Effector CD8-positive, alpha-beta T cell (primary cell): ENCODE results near the gene PRLR.

Experiments used
- DNase-seq: peaks from one replicate; lab custom pipeline; 2025; lab: John Stamatoyannopoulos, UW

The PRLR gene

DNA sequence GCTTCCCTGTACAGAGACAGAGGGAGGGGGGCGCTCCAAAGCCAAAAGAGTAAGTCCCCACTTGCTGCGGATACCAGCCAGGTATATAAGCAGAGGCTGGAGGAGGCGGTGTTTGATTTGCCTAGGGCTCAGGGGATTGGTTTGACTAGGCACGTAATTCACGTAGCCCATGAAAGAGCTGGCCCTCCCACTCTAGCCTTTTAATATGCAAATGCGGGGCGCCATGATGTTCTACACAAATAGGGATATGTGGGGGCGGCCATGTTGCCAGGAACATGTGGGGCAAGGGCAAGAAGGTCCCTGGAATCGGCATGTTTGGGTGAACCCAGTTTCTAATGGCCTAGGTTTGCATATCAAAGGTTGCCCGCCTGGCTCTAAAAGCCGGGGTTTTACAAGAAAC lies 3.3 kb upstream of the PRLR start:
- DNase-seq: no peak

DNA sequence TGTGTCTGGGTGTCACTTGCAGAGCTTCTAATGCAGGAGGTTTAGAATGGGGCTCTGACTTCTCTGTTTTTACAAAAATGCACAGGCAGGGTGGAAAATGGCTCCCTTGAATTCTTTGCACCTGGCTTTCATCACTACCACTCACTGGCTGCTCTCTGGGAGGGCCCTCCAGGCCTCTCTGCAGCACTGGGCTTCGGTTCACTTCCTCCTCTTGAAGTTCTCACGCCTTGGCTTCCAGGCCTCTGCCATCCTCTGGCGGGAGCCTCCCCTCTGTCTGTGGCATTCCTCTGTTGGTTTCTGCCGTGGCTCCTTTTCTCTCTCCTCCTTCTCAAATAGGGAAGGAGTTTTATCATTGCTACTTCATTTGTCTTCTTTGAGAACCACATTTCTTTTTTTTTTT lies 2.8 kb upstream of the PRLR start:
- DNase-seq: no peak

DNA sequence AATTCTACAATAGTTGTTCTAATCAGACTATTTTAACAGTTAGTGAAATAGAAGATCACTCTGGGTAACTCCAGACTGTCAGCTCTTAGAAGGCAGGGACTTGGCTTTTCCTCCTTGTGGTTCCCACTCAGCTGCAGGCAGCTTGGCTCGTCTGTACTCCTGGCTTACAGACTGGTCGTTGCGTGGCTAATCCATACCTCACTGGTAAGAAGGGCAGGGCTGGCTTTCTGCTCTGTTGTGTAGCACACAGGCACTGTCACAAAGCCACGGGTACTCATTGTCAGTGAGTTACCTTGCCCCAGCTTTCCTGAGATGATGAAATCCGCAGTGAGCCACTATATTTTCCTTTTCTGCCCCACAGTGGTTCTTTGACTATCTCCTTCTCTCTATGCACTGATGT lies 1.8 kb upstream of the PRLR start:
- DNase-seq: no peak

- no peak for DNase-seq
These were observed 930 bp downstream of the PRLR start for GRCh38 chr5:35229076-35230037.

DNA sequence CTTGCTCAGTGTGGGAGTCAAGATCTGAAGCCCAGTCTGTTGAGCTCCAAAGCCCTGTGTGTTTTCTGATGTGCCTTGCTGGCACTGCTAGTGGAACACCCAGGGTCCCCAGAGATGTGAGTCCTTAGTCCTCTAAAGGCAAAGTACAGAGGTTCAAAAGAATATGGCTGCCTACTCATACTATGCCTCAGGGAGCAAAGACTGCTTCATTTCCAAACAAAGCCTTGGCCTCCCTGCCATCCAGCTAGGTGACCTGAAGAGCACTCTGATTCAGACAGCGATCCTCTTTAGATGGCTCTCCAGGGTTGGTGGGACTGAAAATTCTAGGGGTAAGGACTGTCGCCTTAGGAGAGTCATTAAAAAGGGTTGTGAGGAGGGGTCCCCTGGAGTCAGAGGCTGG lies 2.0 kb downstream of the PRLR start:
- DNase-seq: no peak

- DNase-seq: no peak
These were observed 2.6 kb downstream of the PRLR start for GRCh38 chr5:35227720-35228119.

DNA sequence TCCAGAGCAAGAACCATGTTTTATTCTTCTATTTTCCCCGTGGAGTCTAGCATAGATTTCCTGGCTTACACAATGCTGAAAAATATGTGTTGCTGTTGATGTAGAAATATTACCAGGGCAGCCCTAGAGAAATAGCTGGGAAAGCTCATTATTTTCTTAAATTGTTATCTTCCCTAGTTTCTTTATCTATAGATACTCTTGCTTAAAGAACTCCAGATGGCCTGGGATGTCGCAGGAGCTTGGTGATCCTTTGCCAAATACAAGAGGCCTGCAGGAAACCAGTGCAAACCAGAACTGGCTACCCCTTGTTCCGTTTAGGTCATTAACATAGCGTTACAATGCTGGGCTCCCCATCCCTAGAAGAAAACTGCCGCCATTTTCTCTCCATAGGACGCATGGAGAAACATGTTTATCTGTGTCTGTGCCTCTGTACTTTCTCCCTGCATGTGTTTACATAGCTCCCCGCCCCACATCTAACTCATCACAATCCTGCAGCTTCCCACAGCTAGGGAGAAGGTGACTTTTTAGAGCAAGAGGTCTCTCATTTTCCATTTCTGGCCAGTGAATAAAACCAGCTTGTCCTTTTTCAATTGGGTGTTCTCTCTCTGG lies 6.4 kb downstream of the PRLR start:
- DNase-seq: no peak

DNA sequence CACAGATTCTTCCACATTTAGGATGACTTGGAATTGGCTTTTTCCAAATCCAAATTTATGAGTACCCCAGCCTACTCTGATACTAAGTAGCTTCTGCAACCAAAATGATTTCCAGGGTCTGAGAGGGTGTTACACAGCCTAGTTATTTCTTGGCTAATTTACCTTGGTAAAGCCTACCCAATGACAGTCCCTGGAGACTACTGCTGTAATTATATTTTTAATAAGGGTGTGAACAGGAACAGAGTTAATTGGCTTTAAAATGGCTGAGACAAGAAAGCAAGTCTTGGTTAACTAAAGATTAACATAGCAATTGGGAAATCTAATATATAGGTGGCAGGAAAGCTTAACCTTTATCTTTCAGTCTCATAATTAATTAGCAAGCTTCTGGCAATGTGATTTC lies 9.3 kb downstream of the PRLR start:
- no peak for DNase-seq

DNA sequence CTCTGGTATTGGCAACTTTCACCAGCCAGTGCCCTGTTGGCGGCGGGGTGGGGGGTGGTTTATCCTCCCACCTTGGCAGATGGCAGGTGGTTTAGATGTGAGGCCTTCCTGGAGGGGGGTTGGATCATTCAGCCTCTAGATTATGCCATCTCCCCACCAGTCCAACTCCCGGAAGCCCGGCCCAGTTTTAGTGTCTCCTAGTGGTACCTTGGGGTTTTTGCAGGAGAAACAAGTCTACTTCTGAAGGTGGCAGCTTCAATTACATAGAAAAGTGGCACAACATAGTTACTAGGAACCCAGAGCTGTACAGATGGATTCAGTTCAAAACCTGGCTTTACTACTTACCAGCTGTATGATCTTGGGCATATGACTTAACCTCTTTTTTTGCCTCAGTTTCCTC lies 11.3 kb downstream of the PRLR start:
- DNase-seq: no peak

DNA sequence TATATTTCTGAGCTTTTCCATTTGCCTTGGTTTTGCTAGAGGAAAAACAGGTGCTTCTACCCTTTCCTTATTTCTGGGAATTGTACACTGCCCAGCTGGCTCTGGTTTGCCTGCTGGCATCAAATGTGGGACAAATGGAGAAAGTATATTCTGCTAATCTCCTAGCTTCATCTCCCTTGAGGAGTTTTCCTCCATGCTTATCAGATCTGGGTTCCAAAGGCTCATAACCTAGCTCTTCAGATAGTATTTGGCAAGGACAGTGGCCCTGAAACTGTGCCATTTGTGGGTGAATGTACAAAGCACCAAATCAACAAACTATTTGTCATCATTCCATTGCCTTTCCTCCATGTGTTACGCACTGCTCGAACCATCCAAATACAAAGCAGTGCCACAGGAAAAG lies 16.2 kb downstream of the PRLR start:
- no peak for DNase-seq

DNA sequence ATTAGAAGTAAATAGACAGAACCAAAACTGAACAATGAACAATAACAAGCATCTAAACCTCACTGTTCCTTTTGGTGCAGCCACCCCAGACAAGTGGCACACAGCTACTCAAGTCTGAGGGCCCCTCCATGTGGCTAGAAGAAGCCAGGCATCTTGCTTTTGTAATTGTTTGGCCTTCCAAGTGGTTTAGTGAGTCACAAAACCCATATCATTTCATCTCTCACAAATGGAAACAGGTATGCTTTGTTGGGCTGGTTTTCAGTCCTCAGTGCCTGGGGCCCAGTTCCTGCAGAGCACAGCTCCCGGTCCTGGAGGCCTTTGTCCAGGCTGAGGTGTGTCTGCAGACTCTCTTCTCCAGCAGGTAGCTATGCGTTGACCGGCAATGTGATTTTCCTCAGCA lies 16.7 kb downstream of the PRLR start:
- DNase-seq: no peak

DNA sequence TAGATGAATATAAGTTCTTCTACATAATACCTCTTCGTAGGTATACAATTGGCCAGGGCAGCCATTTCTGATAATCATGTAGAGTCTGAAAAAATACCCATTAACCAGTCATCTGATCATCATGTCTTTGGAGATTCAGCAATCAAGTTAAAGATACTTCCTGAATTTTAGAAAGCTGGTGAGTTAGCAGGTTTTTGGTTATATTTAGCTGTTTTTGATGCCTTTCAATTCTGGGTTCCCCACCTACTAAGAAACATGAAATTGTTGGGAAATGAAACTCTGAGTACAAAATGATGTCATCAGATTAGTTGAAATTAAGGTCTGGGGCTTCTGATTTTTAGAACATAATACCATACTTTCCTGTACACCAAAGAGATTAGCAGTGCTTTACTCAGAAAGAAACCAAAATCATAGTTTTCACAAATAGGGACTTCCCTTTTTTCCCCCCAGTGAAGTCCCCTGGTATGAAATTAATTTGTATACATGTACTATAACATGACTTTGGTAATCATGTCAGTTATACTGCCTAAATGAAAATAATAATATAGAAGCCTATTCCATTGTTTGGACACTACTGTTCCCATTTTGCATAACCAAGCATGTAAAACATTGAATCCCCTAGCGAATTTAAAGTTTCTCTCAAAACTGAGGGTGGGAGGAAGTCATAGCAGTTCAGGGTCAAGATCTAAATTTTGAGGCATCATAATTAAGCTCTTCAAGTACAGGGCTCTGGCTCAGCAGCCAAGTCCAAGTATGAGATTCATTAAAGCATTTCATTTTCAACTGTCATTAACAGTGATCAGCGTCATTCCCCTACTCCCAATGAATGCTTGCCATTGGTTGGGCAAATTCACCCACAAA lies 17.9 kb downstream of the PRLR start:
- DNase-seq: no peak

DNA sequence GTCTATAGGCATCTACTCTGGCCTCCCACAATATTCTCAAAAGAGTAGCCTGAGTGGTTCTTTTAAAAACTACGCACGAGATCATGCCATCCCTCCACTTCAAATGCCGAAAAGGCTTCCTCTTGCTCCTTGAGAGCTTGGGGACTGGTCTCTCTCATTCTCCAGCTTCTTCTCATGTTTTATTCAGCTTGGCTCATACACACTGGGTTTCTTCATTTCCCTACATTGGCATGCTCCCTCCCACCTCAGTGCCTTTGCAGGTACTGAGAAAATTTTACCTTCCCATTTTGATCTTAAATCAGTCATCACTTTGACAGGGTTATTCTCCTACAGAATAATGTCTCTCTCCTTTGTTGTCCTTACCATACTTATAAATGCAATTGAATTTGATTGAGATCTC lies 20.4 kb downstream of the PRLR start:
- no peak for DNase-seq

DNA sequence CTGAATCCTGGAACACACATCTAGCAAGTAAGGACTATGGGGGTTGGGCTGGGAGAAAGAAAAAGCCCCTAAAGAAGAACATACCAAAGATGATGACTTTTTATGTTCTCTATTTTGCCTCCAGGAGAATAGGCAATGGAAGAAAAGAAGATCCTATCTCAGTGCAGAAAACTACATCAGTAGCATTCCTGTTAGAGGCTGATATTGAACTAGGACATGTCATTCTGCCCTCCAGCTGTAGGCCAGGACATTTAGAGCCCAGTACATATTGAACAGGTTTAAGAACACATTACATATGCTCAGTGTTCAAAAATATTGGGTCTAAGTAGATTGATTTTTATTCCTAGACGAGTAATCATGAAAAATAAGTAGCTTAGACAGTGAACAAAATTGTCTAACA lies 24.7 kb downstream of the PRLR start:
- DNase-seq: no peak

DNA sequence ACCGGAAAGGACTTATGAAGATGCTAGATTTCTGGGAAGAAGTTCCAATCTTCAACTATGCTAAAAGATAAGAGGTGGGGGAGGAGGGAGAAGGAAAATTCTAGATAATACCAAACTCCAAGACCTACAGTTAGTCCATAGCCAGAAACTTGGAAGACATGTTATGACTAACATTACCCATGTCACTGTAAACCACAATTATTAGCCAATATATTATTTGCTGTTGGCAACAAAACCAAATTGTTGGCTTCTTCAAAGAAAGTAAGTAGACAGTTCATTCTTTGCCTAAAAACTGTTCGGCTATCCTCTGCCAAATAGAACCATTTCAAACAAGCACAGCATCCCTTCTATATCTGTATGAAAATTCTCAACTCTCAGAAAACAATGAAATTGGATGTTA lies 25.1 kb downstream of the PRLR start:
- DNase-seq: no peak

DNA sequence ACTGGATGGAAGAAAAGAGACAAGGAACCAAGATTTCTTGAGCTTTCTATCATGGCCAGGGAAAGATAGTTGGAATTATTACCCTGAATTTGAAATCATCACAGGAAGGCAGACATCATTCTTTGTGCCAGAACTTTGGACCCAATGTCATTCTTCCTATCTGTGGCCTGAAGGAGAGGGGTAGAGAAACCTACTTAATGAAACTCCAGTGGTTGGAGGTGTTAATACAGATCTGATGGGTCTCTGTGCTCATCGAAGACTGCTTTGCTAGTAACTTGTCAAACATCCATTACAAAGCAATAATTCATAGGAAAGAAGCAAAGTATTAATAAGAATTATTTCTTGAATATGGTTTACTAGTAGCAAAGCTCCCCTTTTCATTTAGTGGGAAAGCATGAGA lies 26.9 kb downstream of the PRLR start:
- no peak for DNase-seq

GRCh38 chr5:35202319-35203111 lies 27.8 kb downstream of the PRLR start:
- DNase-seq: no peak

DNA sequence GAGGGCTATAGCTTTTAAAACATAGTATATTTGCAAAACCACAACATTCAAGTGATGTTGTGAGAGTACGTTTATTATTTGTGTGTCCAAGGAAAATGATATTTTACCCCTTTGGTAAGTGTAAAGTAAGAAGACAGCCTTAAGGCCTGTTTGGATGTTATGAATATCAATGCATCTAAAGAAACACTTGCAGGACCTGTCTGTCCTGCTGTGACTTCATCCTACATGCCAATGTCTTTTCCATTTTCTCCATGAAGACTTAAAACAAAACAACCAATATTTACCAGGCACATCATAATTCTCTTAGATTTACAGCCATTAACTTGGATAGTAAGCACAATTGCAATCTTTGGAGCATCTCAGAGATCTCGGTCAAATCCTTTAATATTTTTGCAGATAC lies 29.0 kb downstream of the PRLR start:
- DNase-seq: no peak

- DNase-seq: no peak
These were observed 30.4 kb downstream of the PRLR start for GRCh38 chr5:35199886-35200285.

- no peak for DNase-seq
These were observed 31.6 kb downstream of the PRLR start for GRCh38 chr5:35198686-35199085.

GRCh38 chr5:35198075-35198474 lies 32.2 kb downstream of the PRLR start:
- no peak for DNase-seq

- no peak for DNase-seq
These were observed 32.9 kb downstream of the PRLR start for GRCh38 chr5:35197351-35197750.
